ENCODE measurements around the gene UBR3.

DNA sequence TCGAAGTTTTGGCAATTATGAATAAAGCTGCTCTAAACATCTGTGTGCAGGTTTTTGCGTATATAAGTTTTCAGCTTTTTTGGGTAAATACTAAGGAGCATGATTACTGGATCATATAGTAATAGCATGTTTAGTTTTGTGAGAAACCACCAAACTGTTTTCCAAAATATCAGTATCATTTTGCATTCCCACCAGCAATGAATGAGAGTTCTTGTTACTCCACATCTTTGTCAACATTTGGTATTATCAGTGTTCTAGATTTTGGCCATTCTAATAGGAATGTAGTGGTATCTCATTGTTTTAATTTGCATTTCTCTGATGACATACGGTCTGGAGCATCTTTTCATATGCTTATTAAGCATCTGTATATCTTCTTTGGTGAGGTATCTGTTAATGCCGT lies 207.3 kb downstream of the UBR3 start:
- no peak for TF ChIP-seq CTCF (IDR thresholded peaks at IDR 0.05)
- no peak for TF ChIP-seq EP300 (IDR thresholded peaks at IDR 0.05)
- no peak for TF ChIP-seq POLR2A (IDR thresholded peaks at IDR 0.05)
